GM12878 (cell line): Measurements from ENCODE around the gene CD248. TPM values are rescaled to one million over a fixed set of nuclear protein-coding genes. Genes with fewer than 3 reads are reported as not detected.

ENCODE experiments used
- ATAC-seq: fragments of 200-7000 bp; cut with Tn5 transposase; 3 replicates; pipeline ENCODE4 v1.9.1; 2020; ENCODE audit warnings: mild to moderate bottlenecking, moderate library complexity
- BruUV-seq: library from RNA; stranded (reverse); fragments of 400-500 nt; replicated peaks from 2 replicates; lab custom pipeline; 2021; lab: Mats Ljungman, UMichigan
- CTCF ChIA-PET: fragments of 300-600 bp; sonication (Branson Sonifier 250); formaldehyde crosslinking; extraction: SDS; loops from one replicate; lab custom pipeline; 2021; ENCODE audit warnings: inconsistent platforms; lab: Yijun Ruan, JAX
- POLR2A ChIA-PET: fragments of 350-600 bp; formaldehyde crosslinking; extraction: SDS; loops from one replicate; lab custom pipeline; 2021; ENCODE audit warnings: inconsistent platforms; lab: Charles Lee
- RAD21 ChIA-PET: fragments of 300-600 bp; sonication (Branson Sonifier 250); formaldehyde crosslinking; loops from one replicate; lab custom pipeline; 2023; ENCODE audit warnings: antibody characterized with exemption; ENCODE audit not compliant: unreplicated experiment; lab: Charles Lee
- SMC1A ChIA-PET: fragments of 300-600 bp; sonication (Branson Sonifier 250); formaldehyde crosslinking; loops from one replicate; lab custom pipeline; 2023; ENCODE audit not compliant: unreplicated experiment, uncharacterized antibody; lab: Charles Lee
- DNase-seq: peaks from one replicate; pipeline ENCODE4 v3.0.0-alpha.2; 2011; ENCODE audit warnings: low read depth, low spot score
- FAIRE-seq: peaks from 3 replicates; lab custom pipeline; 2011; peaks lifted over from hg19 to GRCh38; lab: Jason Lieb, UNC
- H2AFZ ChIP-seq: 2 replicates; pipeline ENCODE4 v1.6.0; 2011; ENCODE audit warnings: low read depth, low read length, control low read depth; ENCODE audit not compliant: control insufficient read depth
- H3K27ac ChIP-seq: 2 replicates; pipeline ENCODE4 v1.5.1; 2011; ENCODE audit warnings: control low read depth; ENCODE audit not compliant: control insufficient read depth, insufficient read depth
- H3K27me3 ChIP-seq, 2 experiments: replicated peaks in 1 of 2; 2 replicates each; pipeline versions ENCODE4 v1.6.0 to v1.6.1; 2011; ENCODE audit warnings: low read length in 1 of 2; ENCODE audit not compliant: control insufficient read depth in 2 of 2, insufficient read depth in 2 of 2
- H3K36me3 ChIP-seq, 2 experiments: 2 replicates each; pipeline ENCODE4 v1.5.1; 2011; ENCODE audit warnings: low read length in 1 of 2; ENCODE audit not compliant: control insufficient read depth in 2 of 2, insufficient read depth in 2 of 2
- H3K4me1 ChIP-seq: 2 replicates; pipeline ENCODE4 v1.6.1; 2011; ENCODE audit warnings: mild to moderate bottlenecking, low read length, moderate library complexity, mixed read lengths; ENCODE audit not compliant: control insufficient read depth, insufficient read depth
- H3K4me2 ChIP-seq: 2 replicates; pipeline ENCODE4 v1.6.0; 2011; ENCODE audit warnings: control low read depth; ENCODE audit not compliant: control insufficient read depth, insufficient read depth
- H3K4me3 ChIP-seq: fragments of 200-600 bp; sonication (generic); 2 replicates; pipeline ENCODE4 v1.5.1; 2016
- H3K79me2 ChIP-seq: 2 replicates; pipeline ENCODE4 v1.6.0; 2011; ENCODE audit warnings: low read length; ENCODE audit not compliant: control insufficient read depth, insufficient read depth
- H3K9ac ChIP-seq: 2 replicates; pipeline ENCODE4 v1.8.0; 2011; ENCODE audit warnings: low read length, control low read depth, mixed read lengths; ENCODE audit not compliant: control insufficient read depth, insufficient read depth
- H3K9me3 ChIP-seq: replicated peaks from 3 replicates; pipeline ENCODE4 v1.5.1; 2011; ENCODE audit warnings: mild to moderate bottlenecking, low read length; ENCODE audit not compliant: control insufficient read depth, insufficient read depth
- H4K20me1 ChIP-seq: 2 replicates; pipeline ENCODE4 v1.6.0; 2011; ENCODE audit not compliant: control insufficient read depth, insufficient read depth
- BCL3 ChIP-seq: IDR thresholded peaks from 2 replicates; pipeline ENCODE4 v1.6.1; 2011; ENCODE audit warnings: borderline replicate concordance, low read depth, mild to moderate bottlenecking, moderate library complexity, low read length; ENCODE audit not compliant: insufficient read depth, poor library complexity, severe bottlenecking
- IKZF2 ChIP-seq, 2 experiments: fragments of 450-650 bp; IDR thresholded peaks; 2 replicates each; pipeline ENCODE4 v1.6.1; 2017; ENCODE audit warnings: mild to moderate bottlenecking in 2 of 2, moderate library complexity in 2 of 2
- IRF3 ChIP-seq: fragments of 450-650 bp; IDR thresholded peaks from 2 replicates; pipeline ENCODE4 v1.6.1; 2014; ENCODE audit warnings: mild to moderate bottlenecking
- IRF5 ChIP-seq: fragments of 450-650 bp; IDR thresholded peaks from 2 replicates; pipeline ENCODE4 v1.6.1; 2017; ENCODE audit warnings: borderline replicate concordance
- MTA2 ChIP-seq: fragments of 450-650 bp; IDR thresholded peaks from 2 replicates; pipeline ENCODE4 v1.6.1; 2016; ENCODE audit warnings: low read depth, mild to moderate bottlenecking, moderate library complexity
- NFYB ChIP-seq: IDR thresholded peaks from 2 replicates; pipeline ENCODE4 v1.6.1; 2011; ENCODE audit warnings: low read depth, mild to moderate bottlenecking, low read length, improper control_type of control experiment, moderate library complexity; ENCODE audit not compliant: insufficient read depth
- STAT3 ChIP-seq: IDR thresholded peaks from 2 replicates; pipeline ENCODE4 v1.6.1; 2011; ENCODE audit warnings: low read depth, low read length, improper control_type of control experiment
- TCF3 ChIP-seq: IDR thresholded peaks from 2 replicates; pipeline ENCODE4 v1.6.1; 2012; ENCODE audit warnings: low read depth, mild to moderate bottlenecking, low read length, borderline replicate concordance; ENCODE audit not compliant: insufficient read depth
- WGBS: methylation state at CpG from one replicate; pipeline ENCODE4 v1.1.6; 2016; ENCODE audit warnings: low lambda C conversion rate; ENCODE audit not compliant: insufficient replicate concordance, insufficient coverage; ENCODE audit errors: missing lambda C conversion rate; 5-methylcytosine and 5-hydroxymethylcytosine counted together
- in situ Hi-C: fragments of 300-500 bp; cut with MboI; formaldehyde crosslinking; loops from 9 replicates; pipeline ENCODE4 v1.14.3; 2018; ENCODE audit warnings: mixed read lengths
- intact Hi-C: fragments of 100-400 bp; cut with micrococcal nuclease; formaldehyde crosslinking; loops from one replicate; pipeline ENCODE4 v1.14.2; 2022; ENCODE audit not compliant: unreplicated experiment
- polyA plus RNA-seq, 11 experiments: library from polyadenylated mRNA; depleted of rRNA in 4 of 11; unstranded in 6 of 11; stranded (reverse) in 5 of 11; fragments of >200 nt; fragmentation: Nextera tagmentation in 4 of 11; fragmentation: Illumina TruSeq in 1 of 11; extraction: Ambion mirVana in 4 of 11; extraction: Trizol in 1 of 11; gene quantifications; 1 replicate in 1 of 11; 2 replicates in 10 of 11; pipeline versions ENCODE4 v1.2.1 to v1.2.3, GENCODE V29; 2011 to 2016; ENCODE audit warnings: inconsistent platforms in 2 of 11, missing spikeins in 2 of 11, low read depth in 1 of 11
- total RNA-seq, 4 experiments: library from RNA; depleted of rRNA in 3 of 4; stranded (reverse); fragments of >200 nt in 3 of 4; fragmentation: Illumina TruSeq in 1 of 4; extraction: Trizol in 1 of 4; gene quantifications; 2 replicates each; pipeline versions ENCODE4 v1.2.1 to v1.2.3, GENCODE V29; 2013 to 2021

Gene CD248
- total and polyA plus RNA-seq, 10 of the 15 experiments (the other 5 are each of a cell fraction or from before 2014, with no cell fraction given): 0.10 to 0.21 (median 0.20) TPM; not detected in 7

- H2AFZ ChIP-seq: no peak overlapping the region
- H3K9ac ChIP-seq: no peak overlapping the region
- H3K27me3 ChIP-seq: no peaks in the 10 kb centered on the region
- H3K4me3 ChIP-seq: no peak overlapping the region
- H3K4me1 ChIP-seq: no peaks in the 10 kb centered on the region
- ChIA-PET RAD21 (interaction anchor here (1.1 to 2.0 kb wide), 2 partner anchors 24 to 50 kb away, joined by 4 to 10 read pairs; no protein-coding TSS in a partner anchor), SMC1A (no interaction called here), POLR2A (no interaction called here), CTCF (interaction anchor here (1.0 to 5.9 kb wide), 14 partner anchors 8 to 97 kb away, joined by 3 to 91 read pairs (median 10); partner anchors contain the start of genes B4GAT1, BRMS1 and SLC29A2)
- H3K27ac ChIP-seq: no peak overlapping the region
- no peaks in the 10 kb centered on the region for H4K20me1 ChIP-seq
- intact Hi-C loops: no loop called here
- BruUV-seq: no TSS peak
- no peak for FAIRE-seq
- H3K9me3 ChIP-seq: no peaks in the 10 kb centered on the region
- WGBS: 48% methylated on average over 9 of the region's 9 CpGs
- no peak for TF ChIP-seq NFYB
- no peak for TF ChIP-seq BCL3
- TF ChIP-seq IRF5: no peak
- no peak for TF ChIP-seq TCF3
- TF ChIP-seq IKZF2 (IDR thresholded peaks at IDR 0.05): no peak
- no peak for TF ChIP-seq STAT3
- no peak for TF ChIP-seq MTA2
- no peak for TF ChIP-seq IRF3
- no peaks in the 10 kb centered on the region for H3K79me2 ChIP-seq
- no peak overlapping the region for H3K4me2 ChIP-seq
- 0 out of 4 replicates have a peak, but pooled peaks cover 0 to 2% of the 10 kb centered on the region in 2 experiments for H3K36me3 ChIP-seq
- no peak for DNase-seq
- no peak for ATAC-seq
- in situ Hi-C loops: no loop called here
These were observed 45.8 kb upstream of the CD248 start for GRCh38 chr11:66362481-66363147.
